ENCODE measurements around the gene UTP14C. TPM values are rescaled to one million over a fixed set of nuclear protein-coding genes. Genes with fewer than 3 reads are reported as not detected.
"Not testable (repeated sequence)": the region's sequence is repeated elsewhere in the genome, so short reads cannot be mapped to it uniquely, and the experiment has no call there.

UTP14C gene
- total RNA-seq, 4 donors from 2014 or later, result 13.8 to 17.0 (median 16.2) TPM

- WGBS, result 84% methylated on average over 3 of the region's 3 CpGs
- no peak overlapping the region for H3K27ac ChIP-seq (replicated peaks in 1 of 4)
- no peaks in the 10 kb centered on the region for H3K27me3 ChIP-seq
- no peak overlapping the region for H3K4me3 ChIP-seq
- DNase-seq (ENCODE audit: extremely low spot score), result no peak
- intact Hi-C loops (cut with DNase I), result no loop called here
- TF ChIP-seq EP300 (IDR thresholded peaks at IDR 0.05) (no peak), POLR2AphosphoS5 (IDR thresholded peaks at IDR 0.05) (no peak), POLR2A (IDR thresholded peaks at IDR 0.05; ENCODE audit: low read depth) (no peak)
- TF ChIP-seq, protein P1, sequence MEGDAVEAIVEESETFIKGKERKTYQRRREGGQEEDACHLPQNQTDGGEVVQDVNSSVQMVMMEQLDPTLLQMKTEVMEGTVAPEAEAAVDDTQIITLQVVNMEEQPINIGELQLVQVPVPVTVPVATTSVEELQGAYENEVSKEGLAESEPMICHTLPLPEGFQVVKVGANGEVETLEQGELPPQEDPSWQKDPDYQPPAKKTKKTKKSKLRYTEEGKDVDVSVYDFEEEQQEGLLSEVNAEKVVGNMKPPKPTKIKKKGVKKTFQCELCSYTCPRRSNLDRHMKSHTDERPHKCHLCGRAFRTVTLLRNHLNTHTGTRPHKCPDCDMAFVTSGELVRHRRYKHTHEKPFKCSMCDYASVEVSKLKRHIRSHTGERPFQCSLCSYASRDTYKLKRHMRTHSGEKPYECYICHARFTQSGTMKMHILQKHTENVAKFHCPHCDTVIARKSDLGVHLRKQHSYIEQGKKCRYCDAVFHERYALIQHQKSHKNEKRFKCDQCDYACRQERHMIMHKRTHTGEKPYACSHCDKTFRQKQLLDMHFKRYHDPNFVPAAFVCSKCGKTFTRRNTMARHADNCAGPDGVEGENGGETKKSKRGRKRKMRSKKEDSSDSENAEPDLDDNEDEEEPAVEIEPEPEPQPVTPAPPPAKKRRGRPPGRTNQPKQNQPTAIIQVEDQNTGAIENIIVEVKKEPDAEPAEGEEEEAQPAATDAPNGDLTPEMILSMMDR (IDR thresholded peaks at IDR 0.05), result no peak
- H3K9me3 ChIP-seq, result peaks cover 0 to 5% (median 0%) of the 10 kb centered on the region in 4 donors
- H3K36me3 ChIP-seq, result no peaks in the 10 kb centered on the region
- H3K4me1 ChIP-seq, result no peaks in the 10 kb centered on the region
Observed at GRCh38 chr13:52047463-52047862, 23.0 kb downstream of the UTP14C start.

- WGBS, result 54% methylated on average over 2 of the region's 2 CpGs
- intact Hi-C loops (cut with DNase I), result no loop called here
Observed at GRCh38 chr13:52048516-52048915, 24.0 kb downstream of the UTP14C start.

GRCh38 chr13:52051400-52051799 lies 26.9 kb downstream of the UTP14C start:
- no peak overlapping the region for H3K4me3 ChIP-seq
- intact Hi-C loops (cut with DNase I), result no loop called here
- no peak for DNase-seq (ENCODE audit: extremely low spot score)
- no peak for TF ChIP-seq POLR2A (IDR thresholded peaks at IDR 0.05; ENCODE audit: low read depth)
- TF ChIP-seq POLR2AphosphoS5 (IDR thresholded peaks at IDR 0.05), result no peak
- TF ChIP-seq EP300 (IDR thresholded peaks at IDR 0.05), result no peak
- TF ChIP-seq, protein P1 (IDR thresholded peaks at IDR 0.05), result no peak
- H3K27me3 ChIP-seq, result no peaks in the 10 kb centered on the region
- WGBS, result 78% methylated on average over 7 of the region's 7 CpGs
- peaks cover 0 to 5% (median 0%) of the 10 kb centered on the region in 4 donors for H3K9me3 ChIP-seq
- no peaks in the 10 kb centered on the region for H3K36me3 ChIP-seq
- no peaks in the 10 kb centered on the region for H3K4me1 ChIP-seq
- H3K27ac ChIP-seq (replicated peaks in 1 of 4), result no peak overlapping the region

More at GRCh38 chr13:52048516-52048915, 24.0 kb downstream of the UTP14C start:
- Histone ChIP-seq H3K27ac (replicated peaks in 1 of 4) (no peak overlapping the region), H3K4me3 (no peak overlapping the region), H3K27me3 (no peaks in the 10 kb centered on the region), H3K36me3 (no peaks in the 10 kb centered on the region), H3K4me1 (no peaks in the 10 kb centered on the region), H3K9me3 (peaks cover 0 to 5% (median 0%) of the 10 kb centered on the region in 4 donors)
- no peak for DNase-seq (ENCODE audit: extremely low spot score)
- TF ChIP-seq POLR2AphosphoS5 (IDR thresholded peaks at IDR 0.05) (no peak), POLR2A (IDR thresholded peaks at IDR 0.05; ENCODE audit: low read depth) (no peak)

DNA sequence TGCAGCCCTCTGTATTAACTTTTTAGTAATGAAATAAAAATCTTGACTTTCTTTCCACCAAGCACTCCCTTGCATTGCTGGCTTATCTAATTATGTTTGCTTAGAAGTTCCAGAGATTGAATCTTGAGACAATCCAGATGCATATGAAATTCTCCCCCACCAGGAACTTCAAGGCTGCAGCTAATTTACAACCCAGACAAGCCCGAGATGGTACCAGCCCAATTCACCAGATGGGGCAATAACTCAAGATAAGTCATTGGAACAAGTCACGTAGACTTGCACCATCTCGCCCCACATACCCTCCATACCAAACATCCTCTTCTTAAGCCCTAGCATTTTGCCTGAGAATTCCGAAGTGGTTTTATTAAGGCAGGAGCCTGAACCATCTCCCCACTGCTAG lies 29.0 kb downstream of the UTP14C start:
- Histone ChIP-seq H3K4me3 (no peak overlapping the region), H3K36me3 (no peaks in the 10 kb centered on the region), H3K9me3 (peaks cover 0 to 5% (median 0%) of the 10 kb centered on the region in 4 donors), H3K27ac (replicated peaks in 1 of 4) (no peak overlapping the region), H3K27me3 (no peaks in the 10 kb centered on the region), H3K4me1 (no peaks in the 10 kb centered on the region)
- intact Hi-C loops (cut with DNase I), result no loop called here
- no peak for DNase-seq (ENCODE audit: extremely low spot score)
- TF ChIP-seq POLR2A (IDR thresholded peaks at IDR 0.05; ENCODE audit: low read depth) (no peak), EP300 (IDR thresholded peaks at IDR 0.05) (no peak), POLR2AphosphoS5 (IDR thresholded peaks at IDR 0.05) (no peak)
- TF ChIP-seq, protein P1 (IDR thresholded peaks at IDR 0.05), result no peak
- WGBS, result 83% methylated on average over 4 of the region's 4 CpGs

GRCh38 chr13:52061064-52061463 lies 36.6 kb downstream of the UTP14C start:
- H3K36me3 ChIP-seq; H3K9me3 ChIP-seq; DNase-seq (ENCODE audit: extremely low spot score); H3K27me3 ChIP-seq; intact Hi-C loops (cut with DNase I); H3K4me3 ChIP-seq: not testable (repeated sequence)
- peaks cover 8 to 16% (median 12%) of the 10 kb centered on the region in 4 donors for H3K4me1 ChIP-seq
- H3K27ac ChIP-seq (replicated peaks in 1 of 4), result peak overlapping the region in 1 of 4 donors; percentile 51
- WGBS, result 93% methylated on average over 3 of the region's 3 CpGs

- DNase-seq (ENCODE audit: extremely low spot score), result no peak
- 26% methylated on average over 3 of the region's 3 CpGs for WGBS
- intact Hi-C loops (cut with DNase I), result no loop called here
- H3K27me3 ChIP-seq, result no peaks in the 10 kb centered on the region
- H3K9me3 ChIP-seq, result peaks cover 0 to 9% (median 4%) of the 10 kb centered on the region in 4 donors
- H3K36me3 ChIP-seq, result no peaks in the 10 kb centered on the region
- H3K27ac ChIP-seq (replicated peaks in 1 of 4), result peak overlapping the region in 1 of 4 donors; percentile 51
- TF ChIP-seq, protein P1 (IDR thresholded peaks at IDR 0.05), result no peak
- TF ChIP-seq POLR2AphosphoS5 (IDR thresholded peaks at IDR 0.05) (no peak), POLR2A (IDR thresholded peaks at IDR 0.05; ENCODE audit: low read depth) (no peak), EP300 (IDR thresholded peaks at IDR 0.05) (no peak)
- H3K4me3 ChIP-seq, result no peak overlapping the region
- peaks cover 8 to 16% (median 12%) of the 10 kb centered on the region in 4 donors for H3K4me1 ChIP-seq
Observed at GRCh38 chr13:52061587-52061986, 37.1 kb downstream of the UTP14C start.

Data from esophagus muscularis mucosa (tissue), 4 donors.